ENCODE measurements around the gene M1AP.

- TF ChIP-seq CTCF (IDR thresholded peaks at IDR 0.05; ENCODE audit: low read length) = no peak
- no peak for TF ChIP-seq EZH2 (optimal IDR thresholded peaks at IDR 0.05; ENCODE audit: low read depth, low read length)
These were observed 27.0 kb upstream of the M1AP start for GRCh38 chr2:74675090-74675489.

All from MM.1S (cell line).